Measurements from ENCODE around the gene SYNDIG1L. TPM values are rescaled to one million over a fixed set of nuclear protein-coding genes. Genes with fewer than 3 reads are reported as not detected.

SYNDIG1L gene
- total RNA-seq, 1 donor from 2014 or later, result not detected

GRCh38 chr14:74437496-74438053, 11.6 kb upstream of the SYNDIG1L start:
- DNase-seq (no peak), ATAC-seq (ENCODE audit: poor library complexity) (no peak)
- intact Hi-C loops (cut with DNase I), result no loop called here

- intact Hi-C loops (cut with DNase I), result no loop called here
- DNase-seq (no peak), ATAC-seq (ENCODE audit: poor library complexity) (no peak)
These were observed 8.3 kb upstream of the SYNDIG1L start for GRCh38 chr14:74434294-74434693.

- no peak for DNase-seq
- no peak for ATAC-seq (ENCODE audit: poor library complexity)
- intact Hi-C loops (cut with DNase I), result no loop called here
These were observed 4.0 kb upstream of the SYNDIG1L start for GRCh38 chr14:74429991-74430390.

GRCh38 chr14:74429221-74429691, 3.2 kb upstream of the SYNDIG1L start:
- DNase-seq (no peak), ATAC-seq (ENCODE audit: poor library complexity) (no peak)

GRCh38 chr14:74427651-74428050, 1.6 kb upstream of the SYNDIG1L start:
- ATAC-seq (ENCODE audit: poor library complexity) (no peak), DNase-seq (no peak)
- intact Hi-C loops (cut with DNase I), result no loop called here

More at GRCh38 chr14:74429221-74429691, 3.2 kb upstream of the SYNDIG1L start:
- intact Hi-C loops (cut with DNase I), result no loop called here

GRCh38 chr14:74425525-74426201, 347 bp downstream of the SYNDIG1L start:
- DNase-seq (peak; percentile 54), ATAC-seq (ENCODE audit: poor library complexity) (peak; percentile 85)
- intact Hi-C loops (cut with DNase I), result no loop called here

GRCh38 chr14:74424606-74425005, 1.4 kb downstream of the SYNDIG1L start:
- intact Hi-C loops (cut with DNase I), result no loop called here
- DNase-seq (no peak), ATAC-seq (ENCODE audit: poor library complexity) (no peak)

- ATAC-seq (ENCODE audit: poor library complexity), result no peak
- intact Hi-C loops (cut with DNase I), result no loop called here
- DNase-seq, result no peak
These were observed 2.8 kb downstream of the SYNDIG1L start for GRCh38 chr14:74423246-74423645.

- DNase-seq, result no peak
- intact Hi-C loops (cut with DNase I), result no loop called here
- ATAC-seq (ENCODE audit: poor library complexity), result no peak
These were observed 4.0 kb downstream of the SYNDIG1L start for GRCh38 chr14:74421981-74422380.

GRCh38 chr14:74419086-74419485, 6.9 kb downstream of the SYNDIG1L start:
- intact Hi-C loops (cut with DNase I), result no loop called here
- no peak for ATAC-seq (ENCODE audit: poor library complexity)
- no peak for DNase-seq

- no peak for DNase-seq
- intact Hi-C loops (cut with DNase I), result no loop called here
These were observed 8.0 kb downstream of the SYNDIG1L start for GRCh38 chr14:74418031-74418430.

GRCh38 chr14:74417611-74418010, 8.4 kb downstream of the SYNDIG1L start:
- intact Hi-C loops (cut with DNase I), result no loop called here
- no peak for ATAC-seq (ENCODE audit: poor library complexity)
- DNase-seq, result no peak

More at GRCh38 chr14:74418031-74418430, 8.0 kb downstream of the SYNDIG1L start:
- ATAC-seq (ENCODE audit: poor library complexity), result no peak

GRCh38 chr14:74417201-74417600, 8.8 kb downstream of the SYNDIG1L start:
- DNase-seq (no peak), ATAC-seq (ENCODE audit: poor library complexity) (no peak)
- intact Hi-C loops (cut with DNase I), result no loop called here

GRCh38 chr14:74415115-74415437, 10.9 kb downstream of the SYNDIG1L start:
- ATAC-seq (ENCODE audit: poor library complexity), result no peak
- intact Hi-C loops (cut with DNase I), result no loop called here
- DNase-seq, result no peak

GRCh38 chr14:74414403-74415114, 11.5 kb downstream of the SYNDIG1L start:
- intact Hi-C loops (cut with DNase I), result no loop called here
- ATAC-seq (ENCODE audit: poor library complexity), result no peak
- no peak for DNase-seq

- DNase-seq (no peak), ATAC-seq (ENCODE audit: poor library complexity) (no peak)
- intact Hi-C loops (cut with DNase I), result no loop called here
These were observed 12.4 kb downstream of the SYNDIG1L start for GRCh38 chr14:74413627-74414026.

GRCh38 chr14:74412753-74413152, 13.3 kb downstream of the SYNDIG1L start:
- ATAC-seq (ENCODE audit: poor library complexity), result no peak
- intact Hi-C loops (cut with DNase I), result no loop called here

GRCh38 chr14:74411671-74412070, 14.3 kb downstream of the SYNDIG1L start:
- intact Hi-C loops (cut with DNase I), result no loop called here
- no peak for DNase-seq
- ATAC-seq (ENCODE audit: poor library complexity), result no peak

More at GRCh38 chr14:74412753-74413152, 13.3 kb downstream of the SYNDIG1L start:
- DNase-seq, result no peak

- ATAC-seq (ENCODE audit: poor library complexity) (no peak), DNase-seq (no peak)
- intact Hi-C loops (cut with DNase I), result no loop called here
These were observed 16.6 kb downstream of the SYNDIG1L start for GRCh38 chr14:74409441-74409840.

GRCh38 chr14:74408870-74409269, 17.1 kb downstream of the SYNDIG1L start:
- DNase-seq, result no peak
- no peak for ATAC-seq (ENCODE audit: poor library complexity)
- intact Hi-C loops (cut with DNase I), result no loop called here

Data from Right ventricle myocardium superior (tissue), 1 donor.